H1 (cell line): ENCODE results near the gene TGM2. TPM values are rescaled to one million over a fixed set of nuclear protein-coding genes. Genes with fewer than 3 reads are reported as not detected.

Experiments used
- ASH2L ChIP-seq: fragments of 200-600, 300-600 bp; sonication (generic); IDR thresholded peaks from one replicate; pipeline ENCODE4 v1.7.1; 2017; ENCODE audit warnings: low read length
- CTBP2 ChIP-seq: IDR thresholded peaks from 2 replicates; pipeline ENCODE4 v1.7.0; 2011; ENCODE audit warnings: borderline replicate concordance, mild to moderate bottlenecking, moderate library complexity, mixed read lengths, low read length; ENCODE audit not compliant: insufficient read depth, insufficient read length
- EGR1 ChIP-seq: IDR thresholded peaks from 2 replicates; pipeline ENCODE4 v1.6.1; 2011; ENCODE audit warnings: low read depth, low read length, borderline replicate concordance
- TEAD4 ChIP-seq: IDR thresholded peaks from 2 replicates; pipeline ENCODE4 v1.6.1; 2012; ENCODE audit warnings: low read depth, low read length, inconsistent platforms, mixed read lengths
- polyA plus RNA-seq, 7 experiments: library from polyadenylated mRNA; depleted of rRNA in 3 of 7; stranded (reverse) in 5 of 7; unstranded in 2 of 7; fragments of >200 nt in 5 of 7; fragments of 200-250 nt in 2 of 7; gene quantifications; 1 replicate in 5 of 7; 2 replicates in 1 of 7; 4 replicates in 1 of 7; pipeline versions ENCODE4 v1.2.1 to v1.2.3, GENCODE V29; 2011 to 2013; ENCODE audit warnings: missing spikeins in 2 of 7, mixed read lengths in 2 of 7
- total RNA-seq: library from RNA; stranded (reverse); fragmentation: NEBNext Ultra II Directional; extraction: Animal tissue kit (Norgen Biotek cat#: 25700); gene quantifications from 2 replicates; pipeline ENCODE4 v1.2.1, GENCODE V29; 2021

The TGM2 gene
- total and polyA plus RNA-seq, 2 of the 8 experiments (the other 6 are each of a cell fraction or from before 2014, with no cell fraction given), result 0.86 to 1.0 TPM

- TF ChIP-seq EGR1, result no peak
- no peak for TF ChIP-seq CTBP2
- TF ChIP-seq TEAD4, result no peak
- no peak for TF ChIP-seq ASH2L
Measured at GRCh38 chr20:38114353-38114791, 50.7 kb downstream of the TGM2 start (continued).
